Endothelial cell of umbilical vein (primary cell): ENCODE data around the gene CNPY1. TPM values are rescaled to one million over a fixed set of nuclear protein-coding genes. Genes with fewer than 3 reads are reported as not detected.

Experiments used
- BruUV-seq: library from RNA; stranded (reverse); fragments of 400-500 nt; replicated peaks from 2 replicates; lab custom pipeline; 2021; lab: Mats Ljungman, UMichigan
- CTCF ChIA-PET: fragments of 300-600, 350-600 bp; sonication (Branson Sonifier 250); formaldehyde crosslinking; loops from one replicate; lab custom pipeline; 2021; ENCODE audit warnings: antibody characterized with exemption, inconsistent platforms; lab: Charles Lee
- POLR2A ChIA-PET: fragments of 300-600, 350-600 bp; sonication (Branson Sonifier 250); formaldehyde crosslinking; loops from one replicate; lab custom pipeline; 2021; ENCODE audit warnings: antibody characterized with exemption, inconsistent platforms; lab: Charles Lee
- DNase-seq: peaks from one replicate; pipeline ENCODE4 v3.0.0-alpha.2; 2011; ENCODE audit warnings: low read depth, low spot score
- FAIRE-seq: peaks from 2 replicates; lab custom pipeline; 2011; peaks lifted over from hg19 to GRCh38; lab: Jason Lieb, UNC
- H2AFZ ChIP-seq: 2 replicates; pipeline ENCODE4 v1.6.0; 2012; ENCODE audit warnings: low read depth, low read length, control low read depth, inconsistent platforms
- H3K27ac ChIP-seq: 2 replicates; pipeline ENCODE4 v1.5.1; 2011; ENCODE audit warnings: low read depth, mild to moderate bottlenecking, control low read depth, low read length, moderate library complexity; ENCODE audit not compliant: insufficient read depth
- H3K27me3 ChIP-seq, 2 experiments: 2 replicates each; pipeline versions ENCODE4 v1.6.0 to v1.6.1; 2011; ENCODE audit warnings: low read length in 2 of 2, mixed read lengths in 1 of 2; ENCODE audit not compliant: control insufficient read depth in 2 of 2, insufficient read depth in 2 of 2
- H3K36me3 ChIP-seq, 2 experiments: 2 replicates in 1 of 2; 3 replicates in 1 of 2; pipeline ENCODE4 v1.5.1; 2011; ENCODE audit warnings: low read length in 2 of 2, mild to moderate bottlenecking in 1 of 2, moderate library complexity in 1 of 2; ENCODE audit not compliant: control insufficient read depth in 2 of 2, insufficient read depth in 2 of 2; ENCODE audit errors: extremely low read depth in 1 of 2
- H3K4me1 ChIP-seq: 3 replicates; pipeline ENCODE4 v1.5.1; 2011; ENCODE audit warnings: mild to moderate bottlenecking, low read length; ENCODE audit not compliant: control insufficient read depth, insufficient read depth; ENCODE audit errors: extremely low read depth
- H3K4me2 ChIP-seq: 2 replicates; pipeline ENCODE4 v1.6.1; 2011; ENCODE audit warnings: low read length, control low read depth, mixed read lengths; ENCODE audit not compliant: insufficient read depth
- H3K4me3 ChIP-seq, 3 experiments: fragments of 200-600 bp in 1 of 3; sonication (generic), shearing (Covaris generic) in 1 of 3; replicated peaks in 1 of 3; 2 replicates each; pipeline ENCODE4 v1.5.1; 2011 to 2016; ENCODE audit warnings: control low read depth in 3 of 3, low read length in 3 of 3, mild to moderate bottlenecking in 2 of 3, inconsistent platforms in 1 of 3, low read depth in 1 of 3, moderate library complexity in 1 of 3; ENCODE audit not compliant: insufficient read depth in 1 of 3
- H3K79me2 ChIP-seq: 2 replicates; pipeline ENCODE4 v1.6.0; 2012; ENCODE audit warnings: low read length, inconsistent platforms; ENCODE audit not compliant: control insufficient read depth, insufficient read depth
- H3K9ac ChIP-seq: replicated peaks from 2 replicates; pipeline ENCODE3; 2011; ENCODE audit warnings: low read length, control low read depth; ENCODE audit not compliant: insufficient read depth; ENCODE audit errors: extremely low read depth
- H3K9me1 ChIP-seq: replicated peaks from 3 replicates; pipeline ENCODE4 v1.6.0; 2011; ENCODE audit warnings: mild to moderate bottlenecking, low read length; ENCODE audit not compliant: control insufficient read depth, insufficient read depth; ENCODE audit errors: extremely low read depth
- H3K9me3 ChIP-seq: replicated peaks from 2 replicates; pipeline ENCODE4 v1.5.1; 2012; ENCODE audit warnings: low read length, inconsistent platforms; ENCODE audit not compliant: control insufficient read depth, insufficient read depth
- H4K20me1 ChIP-seq: replicated peaks from 2 replicates; pipeline ENCODE3; 2011; ENCODE audit warnings: mild to moderate bottlenecking, low read length; ENCODE audit not compliant: control insufficient read depth, insufficient read depth; ENCODE audit errors: extremely low read depth
- CTCF ChIP-seq, 2 donors: IDR thresholded peaks; 1 replicate in 1 of 2; 2 replicates in 1 of 2; pipeline ENCODE4 v1.5.1; 2011; ENCODE audit warnings: low read length in 2 of 2, mild to moderate bottlenecking in 2 of 2, moderate library complexity in 2 of 2, control low read depth in 1 of 2, inconsistent platforms in 1 of 2, low read depth in 1 of 2; ENCODE audit not compliant: insufficient read depth in 1 of 2; ENCODE audit errors: extremely low read depth in 1 of 2
- EZH2 ChIP-seq: IDR thresholded peaks from 2 replicates; pipeline ENCODE4 v1.6.1; 2012; ENCODE audit warnings: borderline replicate concordance, low read depth, mild to moderate bottlenecking, moderate library complexity, low read length, inconsistent platforms; ENCODE audit not compliant: severe bottlenecking
- FOS ChIP-seq: IDR thresholded peaks from 2 replicates; pipeline ENCODE4 v1.6.1; 2011; ENCODE audit warnings: mild to moderate bottlenecking, low read length, moderate library complexity, borderline replicate concordance; ENCODE audit not compliant: insufficient read depth
- GATA2 ChIP-seq: IDR thresholded peaks from 2 replicates; pipeline ENCODE4 v1.7.0; 2011; ENCODE audit warnings: low read depth, mild to moderate bottlenecking, moderate library complexity, mixed read lengths, low read length; ENCODE audit not compliant: insufficient read length, insufficient read depth
- JUN ChIP-seq: IDR thresholded peaks from 2 replicates; pipeline ENCODE4 v1.6.1; 2011; ENCODE audit warnings: borderline replicate concordance, low read depth; ENCODE audit not compliant: insufficient read length, insufficient read depth
- MAX ChIP-seq: IDR thresholded peaks from 2 replicates; pipeline ENCODE4 v1.6.1; 2011; ENCODE audit not compliant: insufficient read depth, insufficient read length
- MYC ChIP-seq: IDR thresholded peaks from one replicate; pipeline ENCODE4 v1.6.1; 2011; ENCODE audit warnings: mild to moderate bottlenecking, low read depth, low read length
- POLR2A ChIP-seq: IDR thresholded peaks from 2 replicates; pipeline ENCODE4 v1.6.1; 2012; ENCODE audit warnings: low read depth, mild to moderate bottlenecking, control low read depth, low read length
- POLR2AphosphoS5 ChIP-seq: IDR thresholded peaks from 2 replicates; pipeline ENCODE4 v1.6.1; 2012; ENCODE audit warnings: low read depth, mild to moderate bottlenecking, control low read depth, low read length, moderate library complexity; ENCODE audit not compliant: insufficient read depth
- dilution Hi-C: fragments of 300-500 bp; cut with MboI; formaldehyde crosslinking; loops from one replicate; pipeline ENCODE4 v1.15.0; 2019; ENCODE audit warnings: low sequenced_read_pairs; ENCODE audit not compliant: extremely low pct_ligation_motif_present
- intact Hi-C: fragments of 100-400 bp; cut with micrococcal nuclease; formaldehyde crosslinking; loops from one replicate; pipeline ENCODE4 v1.10.0; 2022
- polyA plus RNA-seq, 4 experiments: library from polyadenylated mRNA; depleted of rRNA in 3 of 4; stranded (reverse) in 3 of 4; unstranded in 1 of 4; fragments of >200 nt; gene quantifications; 2 replicates each; pipeline versions ENCODE4 v1.2.1 to v1.2.3, GENCODE V29; 2011 to 2012; ENCODE audit warnings: missing spikeins in 1 of 4
- total RNA-seq: library from RNA; stranded (reverse); gene quantifications from 2 replicates; pipeline ENCODE4 v1.2.3, GENCODE V29; 2021

The CNPY1 gene
- total and polyA plus RNA-seq, 2 donors (not counting 3 experiments of a cell fraction or from before 2014, with no cell fraction given): not detected

GRCh38 chr7:155594163-155594732, 47.9 kb upstream of the CNPY1 start:
- H3K4me1 ChIP-seq: no peaks in the 10 kb centered on the region
- peaks cover 3 to 7% of the 10 kb centered on the region in 2 experiments for H3K27me3 ChIP-seq
- dilution Hi-C loops: no loop called here
- CTCF ChIA-PET: interaction anchor here (0.7 to 2.1 kb wide), 2 partner anchors 174 to 214 kb away, joined by 3 to 9 read pairs; no protein-coding TSS in a partner anchor
- H3K36me3 ChIP-seq: no peaks in the 10 kb centered on the region
- H3K9me1 ChIP-seq: no peaks in the 10 kb centered on the region
- DNase-seq: no peak
- H3K9me3 ChIP-seq: no peaks in the 10 kb centered on the region
- TF ChIP-seq CTCF (IDR thresholded peaks at IDR 0.05; ENCODE audit: extremely low read depth in 1 of 2, insufficient read depth in 1 of 2, low read depth in 1 of 2, low read length in 2 of 2) (no peak), GATA2 (no peak), MAX (no peak), FOS (no peak), POLR2AphosphoS5 (no peak), POLR2A (no peak), EZH2 (no peak), JUN (no peak), MYC (no peak)
- H3K4me3 ChIP-seq: no peak overlapping the region
- no peak overlapping the region for H2AFZ ChIP-seq
- no peak overlapping the region for H3K9ac ChIP-seq
- no TSS peak for BruUV-seq
- H3K79me2 ChIP-seq: no peaks in the 10 kb centered on the region
- H4K20me1 ChIP-seq: no peaks in the 10 kb centered on the region
- POLR2A ChIA-PET: no interaction called here
- no peak overlapping the region for H3K27ac ChIP-seq
- no peak for FAIRE-seq
- intact Hi-C loops: no loop called here
- no peak overlapping the region for H3K4me2 ChIP-seq
